ENCODE results near the gene SYT14.
"Not testable (repeated sequence)": the region's sequence is repeated elsewhere in the genome, so short reads cannot be mapped to it uniquely, and the experiment has no call there.

SYT14 gene

GRCh38 chr1:210027994-210028393, 90.0 kb downstream of the SYT14 start:
- DNase-seq (ENCODE audit: low spot score) = no peak

- DNase-seq (ENCODE audit: low spot score) = no peak
Observed at GRCh38 chr1:210031473-210031872, 93.5 kb downstream of the SYT14 start.

GRCh38 chr1:210043058-210043457, 105.0 kb downstream of the SYT14 start:
- no peak for DNase-seq (ENCODE audit: low spot score)

GRCh38 chr1:210049616-210050015, 111.6 kb downstream of the SYT14 start:
- no peak for DNase-seq (ENCODE audit: low spot score)

GRCh38 chr1:210050491-210050890, 112.5 kb downstream of the SYT14 start:
- not testable (repeated sequence) for DNase-seq (ENCODE audit: low spot score)

GRCh38 chr1:210053126-210053525, 115.1 kb downstream of the SYT14 start:
- DNase-seq (ENCODE audit: low spot score) = no peak

- DNase-seq (ENCODE audit: low spot score) = no peak
Observed at GRCh38 chr1:210057593-210057992, 119.6 kb downstream of the SYT14 start.

GRCh38 chr1:210061992-210062391, 124.0 kb downstream of the SYT14 start:
- DNase-seq (ENCODE audit: low spot score) = no peak

GRCh38 chr1:210070531-210070930, 132.5 kb downstream of the SYT14 start:
- no peak for DNase-seq (ENCODE audit: low spot score)

GRCh38 chr1:210072129-210072528, 134.1 kb downstream of the SYT14 start:
- DNase-seq (ENCODE audit: low spot score) = no peak

- DNase-seq (ENCODE audit: low spot score) = no peak
Observed at GRCh38 chr1:210072896-210073504, 135.0 kb downstream of the SYT14 start.

- DNase-seq (ENCODE audit: low spot score) = no peak
Observed at GRCh38 chr1:210074904-210075303, 136.9 kb downstream of the SYT14 start.

GRCh38 chr1:210076620-210077019, 138.6 kb downstream of the SYT14 start:
- no peak for DNase-seq (ENCODE audit: low spot score)

GRCh38 chr1:210081494-210081893, 143.5 kb downstream of the SYT14 start:
- DNase-seq (ENCODE audit: low spot score) = no peak

- DNase-seq (ENCODE audit: low spot score) = no peak
Observed at GRCh38 chr1:210085359-210085758, 147.3 kb downstream of the SYT14 start.

- no peak for DNase-seq (ENCODE audit: low spot score)
Observed at GRCh38 chr1:210087058-210087457, 149.0 kb downstream of the SYT14 start.

- DNase-seq (ENCODE audit: low spot score) = no peak
Observed at GRCh38 chr1:210089855-210090254, 151.8 kb downstream of the SYT14 start.

- no peak for DNase-seq (ENCODE audit: low spot score)
Observed at GRCh38 chr1:210092366-210092765, 154.3 kb downstream of the SYT14 start.

- no peak for DNase-seq (ENCODE audit: low spot score)
Observed at GRCh38 chr1:210093461-210093860, 155.4 kb downstream of the SYT14 start.

GRCh38 chr1:210098356-210098755, 160.3 kb downstream of the SYT14 start:
- DNase-seq (ENCODE audit: low spot score) = no peak

- DNase-seq (ENCODE audit: low spot score) = no peak
Observed at GRCh38 chr1:210099921-210100320, 161.9 kb downstream of the SYT14 start.

GRCh38 chr1:210104103-210104502, 166.1 kb downstream of the SYT14 start:
- DNase-seq (ENCODE audit: low spot score) = no peak

- not testable (repeated sequence) for DNase-seq (ENCODE audit: low spot score)
Observed at GRCh38 chr1:210112906-210113305, 174.9 kb downstream of the SYT14 start.

- no peak for DNase-seq (ENCODE audit: low spot score)
Observed at GRCh38 chr1:210117198-210117597, 179.2 kb downstream of the SYT14 start.
